WTC11 (cell line): ENCODE data around the gene WDR33. TPM values are rescaled to one million over a fixed set of nuclear protein-coding genes. Genes with fewer than 3 reads are reported as not detected.
A peak's percentile ranks its signal among the peaks of the same experiment; 100 is the strongest.

Experiments
- ATAC-seq: fragments of 200-7000 bp; cut with Tn5 transposase; 2 replicates; pipeline ENCODE4 v1.10.0; 2021; ENCODE audit warnings: mild to moderate bottlenecking, moderate library complexity
- CTCF ChIA-PET: fragments of 300-600 bp; sonication (Branson Sonifier 250); formaldehyde crosslinking; loops from one replicate; lab custom pipeline; 2021; ENCODE audit warnings: antibody characterized with exemption; lab: Charles Lee
- POLR2A ChIA-PET: fragments of 350-600 bp; sonication (Branson Sonifier 250); formaldehyde crosslinking; loops from one replicate; lab custom pipeline; 2021; ENCODE audit warnings: antibody characterized with exemption; lab: Charles Lee
- DNase-seq: peaks from one replicate; pipeline ENCODE4 v3.0.0; 2021; ENCODE audit warnings: low spot score
- H3K27ac Mint-ChIP-seq: 2 replicates; pipeline ENCODE4 v1.8.0; 2021; ENCODE audit warnings: mixed read lengths
- H3K27me3 Mint-ChIP-seq: 2 replicates; pipeline ENCODE4 v1.8.0; 2021; ENCODE audit warnings: low read depth, mild to moderate bottlenecking, moderate library complexity, mixed read lengths
- H3K36me3 Mint-ChIP-seq: 2 replicates; pipeline ENCODE4 v1.8.0; 2021; ENCODE audit warnings: mixed read lengths
- H3K4me1 Mint-ChIP-seq: 2 replicates; pipeline ENCODE4 v1.8.0; 2022; ENCODE audit warnings: mixed read lengths
- H3K4me3 Mint-ChIP-seq: 2 replicates; pipeline ENCODE4 v1.8.0; 2021; ENCODE audit warnings: mild to moderate bottlenecking, moderate library complexity, mixed read lengths
- H3K9me3 Mint-ChIP-seq: 2 replicates; pipeline ENCODE4 v1.8.0; 2021; ENCODE audit warnings: mixed read lengths
- ATF1 ChIP-seq: sonication (generic); formaldehyde crosslinking; IDR thresholded peaks from 2 replicates; pipeline ENCODE4 v1.8.1; 2023; ENCODE audit warnings: mild to moderate bottlenecking, moderate library complexity, missing genetic modification reagents
- CBFB ChIP-seq: sonication (generic); formaldehyde crosslinking; IDR thresholded peaks from 2 replicates; pipeline ENCODE4 v1.8.1; 2022; ENCODE audit warnings: mild to moderate bottlenecking, low read depth, missing genetic modification reagents
- EMX1 ChIP-seq: fragments of 250-450 bp; sonication (Bioruptor Pico); IDR thresholded peaks from 2 replicates; pipeline ENCODE4 v1.8.0; 2021; ENCODE audit warnings: mild to moderate bottlenecking
- GABPB1 ChIP-seq: sonication (generic); formaldehyde crosslinking; IDR thresholded peaks from 2 replicates; pipeline ENCODE4 v1.8.1; 2023; ENCODE audit warnings: mild to moderate bottlenecking, missing genetic modification reagents
- GRHL2 ChIP-seq: fragments of 250-450 bp; sonication (Bioruptor Pico); IDR thresholded peaks from 2 replicates; pipeline ENCODE4 v1.8.0; 2022; ENCODE audit warnings: mild to moderate bottlenecking, moderate library complexity; ENCODE audit not compliant: insufficient replicate concordance, severe bottlenecking
- GTF2I ChIP-seq: fragments of 250-450 bp; sonication (Bioruptor Pico); conservative IDR thresholded peaks from 2 replicates; pipeline ENCODE4 v1.4.0; 2021; ENCODE audit warnings: mild to moderate bottlenecking
- KAT7 ChIP-seq: sonication (generic); formaldehyde crosslinking; IDR thresholded peaks from 2 replicates; pipeline ENCODE4 v1.8.1; 2023; ENCODE audit warnings: missing genetic modification reagents, mild to moderate bottlenecking, borderline replicate concordance
- NR3C1 ChIP-seq: sonication (generic); formaldehyde crosslinking; conservative IDR thresholded peaks from 2 replicates; pipeline ENCODE4 v1.8.1; 2023; ENCODE audit warnings: low read depth, mild to moderate bottlenecking, missing genetic modification reagents
- OVOL2 ChIP-seq: fragments of 250-450 bp; sonication (Bioruptor Pico); IDR thresholded peaks from 2 replicates; pipeline ENCODE4 v1.9.0; 2021; ENCODE audit warnings: mild to moderate bottlenecking, borderline replicate concordance
- SOX15 ChIP-seq: fragments of 250-450 bp; sonication (Bioruptor Pico); IDR thresholded peaks from 2 replicates; pipeline ENCODE4 v1.9.0; 2021; ENCODE audit warnings: mild to moderate bottlenecking
- SP1 ChIP-seq: sonication (generic); formaldehyde crosslinking; conservative IDR thresholded peaks from 2 replicates; pipeline ENCODE4 v1.8.1; 2022; ENCODE audit warnings: missing genetic modification reagents
- TEAD4 ChIP-seq: sonication (generic); formaldehyde crosslinking; IDR thresholded peaks from 2 replicates; pipeline ENCODE4 v1.8.0; 2022; ENCODE audit warnings: mild to moderate bottlenecking, missing genetic modification reagents
- TP53 ChIP-seq: sonication (generic); formaldehyde crosslinking; IDR thresholded peaks from 2 replicates; pipeline ENCODE4 v1.8.1; 2023; ENCODE audit warnings: mild to moderate bottlenecking, missing genetic modification reagents
- ZBTB21 ChIP-seq: sonication (generic); formaldehyde crosslinking; IDR thresholded peaks from 2 replicates; pipeline ENCODE4 v1.8.1; 2023; ENCODE audit warnings: mild to moderate bottlenecking, missing genetic modification reagents, borderline replicate concordance
- ZNF232 ChIP-seq: sonication (generic); formaldehyde crosslinking; IDR thresholded peaks from 2 replicates; pipeline ENCODE4 v1.8.0; 2022; ENCODE audit warnings: mild to moderate bottlenecking, missing genetic modification reagents
- ZNF671 ChIP-seq: fragments of 250-450 bp; sonication (Bioruptor Pico); IDR thresholded peaks from 2 replicates; pipeline ENCODE4 v1.8.0; 2021; ENCODE audit warnings: mild to moderate bottlenecking
- total RNA-seq: library from RNA; stranded (reverse); gene quantifications from 3 replicates; pipeline ENCODE4 v1.2.3, GENCODE V29; 2021
- TF ChIP-seq, protein P1 (sequence below): fragments of 250-450 bp; sonication (Bioruptor Pico); IDR thresholded peaks from 2 replicates; pipeline ENCODE4 v1.9.0; 2021; ENCODE audit warnings: mild to moderate bottlenecking
- TF ChIP-seq, protein P2 (sequence below): sonication (generic); formaldehyde crosslinking; IDR thresholded peaks from 2 replicates; pipeline ENCODE4 v1.8.1; 2022; ENCODE audit warnings: mild to moderate bottlenecking, moderate library complexity, missing genetic modification reagents
- TF ChIP-seq, protein P3 (sequence below): sonication (generic); formaldehyde crosslinking; IDR thresholded peaks from 2 replicates; pipeline ENCODE4 v1.8.0; 2023; ENCODE audit warnings: missing genetic modification reagents
- TF ChIP-seq, protein P4 (sequence below): sonication (generic); formaldehyde crosslinking; IDR thresholded peaks from 2 replicates; pipeline ENCODE4 v1.8.0; 2022; ENCODE audit warnings: mild to moderate bottlenecking, missing genetic modification reagents
- TF ChIP-seq, protein P5 (sequence below): sonication (generic); formaldehyde crosslinking; IDR thresholded peaks from 2 replicates; pipeline ENCODE4 v1.8.1; 2022; ENCODE audit warnings: low read depth, mild to moderate bottlenecking, moderate library complexity, missing genetic modification reagents, borderline replicate concordance
- TF ChIP-seq, protein P6 (sequence below): sonication (generic); formaldehyde crosslinking; IDR thresholded peaks from 2 replicates; pipeline ENCODE4 v1.8.1; 2023; ENCODE audit warnings: mild to moderate bottlenecking, missing genetic modification reagents
- TF ChIP-seq, protein P7 (sequence below): sonication (generic); formaldehyde crosslinking; conservative IDR thresholded peaks from 2 replicates; pipeline ENCODE4 v1.8.1; 2022; ENCODE audit warnings: mild to moderate bottlenecking, missing genetic modification reagents
- TF ChIP-seq, protein P8 (sequence below): sonication (generic); formaldehyde crosslinking; IDR thresholded peaks from 2 replicates; pipeline ENCODE4 v1.8.0; 2022; ENCODE audit warnings: mild to moderate bottlenecking, missing genetic modification reagents
- TF ChIP-seq, protein P9 (sequence below): sonication (generic); formaldehyde crosslinking; IDR thresholded peaks from 2 replicates; pipeline ENCODE4 v1.8.1; 2023; ENCODE audit warnings: mild to moderate bottlenecking, moderate library complexity, missing genetic modification reagents

The WDR33 gene
- total RNA-seq, 1 experiment from 2014 or later = 67.1 TPM

DNA sequence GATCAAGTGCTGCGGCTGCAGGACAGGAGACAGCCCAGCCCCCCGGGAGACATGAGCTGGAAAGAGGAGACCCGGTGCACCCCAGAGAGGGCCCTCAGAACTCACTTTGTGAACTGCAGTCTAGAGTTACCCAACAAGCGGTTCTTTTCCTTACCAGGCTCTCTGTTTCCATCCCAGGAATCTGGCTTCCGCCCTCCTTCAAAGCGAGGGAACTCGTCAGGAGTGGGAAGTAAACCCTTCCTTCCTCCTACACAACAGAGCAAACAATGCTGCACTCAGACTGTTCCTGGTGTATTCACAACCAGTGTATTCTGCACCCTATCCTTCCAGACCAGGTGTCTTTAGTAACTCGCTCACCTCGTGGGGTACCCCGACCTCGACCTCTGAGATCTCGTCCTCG lies 101.6 kb downstream of the WDR33 start:
- POLR2A ChIA-PET = no interaction called here
- no peak overlapping the region for H3K27ac Mint-ChIP-seq
- H3K4me1 Mint-ChIP-seq = no peaks in the 10 kb centered on the region
- no peaks in the 10 kb centered on the region for H3K9me3 Mint-ChIP-seq
- no peak overlapping the region for H3K4me3 Mint-ChIP-seq
- no peaks in the 10 kb centered on the region for H3K27me3 Mint-ChIP-seq
- no peak for ATAC-seq
- TF ChIP-seq ATF1 (CRISPR knock-in tag) (no peak), GABPB1 (CRISPR knock-in tag) (no peak), NR3C1 (CRISPR knock-in tag) (no peak), GRHL2 (CRISPR knock-in tag) (no peak), OVOL2 (no peak), EMX1 (CRISPR knock-in tag) (no peak), ZNF232 (CRISPR knock-in tag) (no peak), TP53 (CRISPR knock-in tag) (no peak), ZNF671 (CRISPR knock-in tag) (no peak), GTF2I (CRISPR knock-in tag) (no peak), SP1 (CRISPR knock-in tag) (no peak), KAT7 (CRISPR knock-in tag) (no peak), ZBTB21 (CRISPR knock-in tag) (no peak)
- TF ChIP-seq, protein P1, sequence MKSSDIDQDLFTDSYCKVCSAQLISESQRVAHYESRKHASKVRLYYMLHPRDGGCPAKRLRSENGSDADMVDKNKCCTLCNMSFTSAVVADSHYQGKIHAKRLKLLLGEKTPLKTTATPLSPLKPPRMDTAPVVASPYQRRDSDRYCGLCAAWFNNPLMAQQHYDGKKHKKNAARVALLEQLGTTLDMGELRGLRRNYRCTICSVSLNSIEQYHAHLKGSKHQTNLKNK (CRISPR knock-in tag) = no peak
- TF ChIP-seq, protein P2, sequence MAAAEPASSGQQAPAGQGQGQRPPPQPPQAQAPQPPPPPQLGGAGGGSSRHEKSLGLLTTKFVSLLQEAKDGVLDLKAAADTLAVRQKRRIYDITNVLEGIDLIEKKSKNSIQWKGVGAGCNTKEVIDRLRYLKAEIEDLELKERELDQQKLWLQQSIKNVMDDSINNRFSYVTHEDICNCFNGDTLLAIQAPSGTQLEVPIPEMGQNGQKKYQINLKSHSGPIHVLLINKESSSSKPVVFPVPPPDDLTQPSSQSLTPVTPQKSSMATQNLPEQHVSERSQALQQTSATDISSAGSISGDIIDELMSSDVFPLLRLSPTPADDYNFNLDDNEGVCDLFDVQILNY (CRISPR knock-in tag) = no peak
- TF ChIP-seq, protein P3, sequence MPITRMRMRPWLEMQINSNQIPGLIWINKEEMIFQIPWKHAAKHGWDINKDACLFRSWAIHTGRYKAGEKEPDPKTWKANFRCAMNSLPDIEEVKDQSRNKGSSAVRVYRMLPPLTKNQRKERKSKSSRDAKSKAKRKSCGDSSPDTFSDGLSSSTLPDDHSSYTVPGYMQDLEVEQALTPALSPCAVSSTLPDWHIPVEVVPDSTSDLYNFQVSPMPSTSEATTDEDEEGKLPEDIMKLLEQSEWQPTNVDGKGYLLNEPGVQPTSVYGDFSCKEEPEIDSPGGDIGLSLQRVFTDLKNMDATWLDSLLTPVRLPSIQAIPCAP (CRISPR knock-in tag) = no peak
- TF ChIP-seq, all 79 proteins: peak for 0
- peaks cover 56% of the 10 kb centered on the region for H3K36me3 Mint-ChIP-seq
- CTCF ChIA-PET = no interaction called here
- DNase-seq = no peak

DNA sequence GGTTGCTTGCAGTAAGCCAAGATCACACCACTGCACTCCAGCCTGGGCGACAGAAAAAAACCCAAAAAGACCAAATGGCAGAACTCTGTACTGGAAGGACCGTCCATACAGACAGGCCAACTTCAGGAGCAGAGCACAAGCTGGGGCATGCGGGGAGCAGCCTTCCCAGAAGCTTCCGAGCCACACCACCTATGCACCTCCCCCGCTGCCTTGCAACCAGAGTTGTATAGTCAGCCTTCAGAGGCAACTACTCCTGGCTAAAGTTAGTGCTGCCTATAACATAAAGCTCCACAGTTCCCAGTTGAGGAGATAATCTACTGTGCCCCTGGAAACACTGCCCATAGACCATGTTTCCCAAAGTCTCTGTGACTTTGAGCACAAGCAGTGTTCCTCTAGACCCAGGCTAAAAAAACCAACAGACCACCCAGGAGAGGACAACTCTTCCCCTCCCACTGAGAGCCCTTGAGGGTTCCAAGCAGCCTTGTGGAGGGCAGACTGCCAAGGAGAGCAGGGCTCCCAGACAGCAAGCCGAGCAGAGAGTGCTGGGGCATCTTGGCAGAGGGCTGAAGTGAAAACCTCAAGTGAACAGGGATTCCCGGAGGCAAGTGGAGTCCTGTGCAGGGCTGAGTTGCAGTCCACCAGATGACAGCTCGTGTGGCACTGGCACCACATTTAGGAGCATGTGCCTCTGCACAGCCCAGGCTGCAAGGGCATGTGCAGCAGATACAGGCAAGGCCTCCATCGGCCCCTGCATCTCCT lies 102.9 kb downstream of the WDR33 start:
- peaks cover 57% of the 10 kb centered on the region for H3K36me3 Mint-ChIP-seq
- peak overlapping the region; percentile 32; the same call in 1 of the 2 replicates for H3K27ac Mint-ChIP-seq
- no peak for DNase-seq
- ChIA-PET CTCF (interaction anchor here (1.4 kb wide), 1 partner anchor 12 kb away, joined by 5 read pairs; no protein-coding TSS in a partner anchor), POLR2A (no interaction called here)
- TF ChIP-seq, protein P4, sequence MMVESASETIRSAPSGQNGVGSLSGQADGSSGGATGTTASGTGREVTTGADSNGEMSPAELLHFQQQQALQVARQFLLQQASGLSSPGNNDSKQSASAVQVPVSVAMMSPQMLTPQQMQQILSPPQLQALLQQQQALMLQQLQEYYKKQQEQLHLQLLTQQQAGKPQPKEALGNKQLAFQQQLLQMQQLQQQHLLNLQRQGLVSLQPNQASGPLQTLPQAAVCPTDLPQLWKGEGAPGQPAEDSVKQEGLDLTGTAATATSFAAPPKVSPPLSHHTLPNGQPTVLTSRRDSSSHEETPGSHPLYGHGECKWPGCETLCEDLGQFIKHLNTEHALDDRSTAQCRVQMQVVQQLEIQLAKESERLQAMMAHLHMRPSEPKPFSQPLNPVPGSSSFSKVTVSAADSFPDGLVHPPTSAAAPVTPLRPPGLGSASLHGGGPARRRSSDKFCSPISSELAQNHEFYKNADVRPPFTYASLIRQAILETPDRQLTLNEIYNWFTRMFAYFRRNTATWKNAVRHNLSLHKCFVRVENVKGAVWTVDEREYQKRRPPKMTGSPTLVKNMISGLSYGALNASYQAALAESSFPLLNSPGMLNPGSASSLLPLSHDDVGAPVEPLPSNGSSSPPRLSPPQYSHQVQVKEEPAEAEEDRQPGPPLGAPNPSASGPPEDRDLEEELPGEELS = no peak
- TF ChIP-seq CBFB (CRISPR knock-in tag) = no peak
- TF ChIP-seq, protein P5, sequence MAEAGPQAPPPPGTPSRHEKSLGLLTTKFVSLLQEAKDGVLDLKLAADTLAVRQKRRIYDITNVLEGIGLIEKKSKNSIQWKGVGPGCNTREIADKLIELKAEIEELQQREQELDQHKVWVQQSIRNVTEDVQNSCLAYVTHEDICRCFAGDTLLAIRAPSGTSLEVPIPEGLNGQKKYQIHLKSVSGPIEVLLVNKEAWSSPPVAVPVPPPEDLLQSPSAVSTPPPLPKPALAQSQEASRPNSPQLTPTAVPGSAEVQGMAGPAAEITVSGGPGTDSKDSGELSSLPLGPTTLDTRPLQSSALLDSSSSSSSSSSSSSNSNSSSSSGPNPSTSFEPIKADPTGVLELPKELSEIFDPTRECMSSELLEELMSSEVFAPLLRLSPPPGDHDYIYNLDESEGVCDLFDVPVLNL (CRISPR knock-in tag) = no peak
- no peak for TF ChIP-seq EMX1 (CRISPR knock-in tag)
- TF ChIP-seq, protein P6, sequence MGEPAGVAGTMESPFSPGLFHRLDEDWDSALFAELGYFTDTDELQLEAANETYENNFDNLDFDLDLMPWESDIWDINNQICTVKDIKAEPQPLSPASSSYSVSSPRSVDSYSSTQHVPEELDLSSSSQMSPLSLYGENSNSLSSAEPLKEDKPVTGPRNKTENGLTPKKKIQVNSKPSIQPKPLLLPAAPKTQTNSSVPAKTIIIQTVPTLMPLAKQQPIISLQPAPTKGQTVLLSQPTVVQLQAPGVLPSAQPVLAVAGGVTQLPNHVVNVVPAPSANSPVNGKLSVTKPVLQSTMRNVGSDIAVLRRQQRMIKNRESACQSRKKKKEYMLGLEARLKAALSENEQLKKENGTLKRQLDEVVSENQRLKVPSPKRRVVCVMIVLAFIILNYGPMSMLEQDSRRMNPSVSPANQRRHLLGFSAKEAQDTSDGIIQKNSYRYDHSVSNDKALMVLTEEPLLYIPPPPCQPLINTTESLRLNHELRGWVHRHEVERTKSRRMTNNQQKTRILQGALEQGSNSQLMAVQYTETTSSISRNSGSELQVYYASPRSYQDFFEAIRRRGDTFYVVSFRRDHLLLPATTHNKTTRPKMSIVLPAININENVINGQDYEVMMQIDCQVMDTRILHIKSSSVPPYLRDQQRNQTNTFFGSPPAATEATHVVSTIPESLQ (CRISPR knock-in tag) = no peak
- TF ChIP-seq, protein P7, sequence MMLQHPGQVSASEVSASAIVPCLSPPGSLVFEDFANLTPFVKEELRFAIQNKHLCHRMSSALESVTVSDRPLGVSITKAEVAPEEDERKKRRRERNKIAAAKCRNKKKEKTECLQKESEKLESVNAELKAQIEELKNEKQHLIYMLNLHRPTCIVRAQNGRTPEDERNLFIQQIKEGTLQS (CRISPR knock-in tag) = no peak
- no peak for TF ChIP-seq SOX15
- TF ChIP-seq, protein P8, sequence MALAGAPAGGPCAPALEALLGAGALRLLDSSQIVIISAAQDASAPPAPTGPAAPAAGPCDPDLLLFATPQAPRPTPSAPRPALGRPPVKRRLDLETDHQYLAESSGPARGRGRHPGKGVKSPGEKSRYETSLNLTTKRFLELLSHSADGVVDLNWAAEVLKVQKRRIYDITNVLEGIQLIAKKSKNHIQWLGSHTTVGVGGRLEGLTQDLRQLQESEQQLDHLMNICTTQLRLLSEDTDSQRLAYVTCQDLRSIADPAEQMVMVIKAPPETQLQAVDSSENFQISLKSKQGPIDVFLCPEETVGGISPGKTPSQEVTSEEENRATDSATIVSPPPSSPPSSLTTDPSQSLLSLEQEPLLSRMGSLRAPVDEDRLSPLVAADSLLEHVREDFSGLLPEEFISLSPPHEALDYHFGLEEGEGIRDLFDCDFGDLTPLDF (CRISPR knock-in tag) = no peak
- no peak for TF ChIP-seq TEAD4 (CRISPR knock-in tag)
- TF ChIP-seq, protein P9, sequence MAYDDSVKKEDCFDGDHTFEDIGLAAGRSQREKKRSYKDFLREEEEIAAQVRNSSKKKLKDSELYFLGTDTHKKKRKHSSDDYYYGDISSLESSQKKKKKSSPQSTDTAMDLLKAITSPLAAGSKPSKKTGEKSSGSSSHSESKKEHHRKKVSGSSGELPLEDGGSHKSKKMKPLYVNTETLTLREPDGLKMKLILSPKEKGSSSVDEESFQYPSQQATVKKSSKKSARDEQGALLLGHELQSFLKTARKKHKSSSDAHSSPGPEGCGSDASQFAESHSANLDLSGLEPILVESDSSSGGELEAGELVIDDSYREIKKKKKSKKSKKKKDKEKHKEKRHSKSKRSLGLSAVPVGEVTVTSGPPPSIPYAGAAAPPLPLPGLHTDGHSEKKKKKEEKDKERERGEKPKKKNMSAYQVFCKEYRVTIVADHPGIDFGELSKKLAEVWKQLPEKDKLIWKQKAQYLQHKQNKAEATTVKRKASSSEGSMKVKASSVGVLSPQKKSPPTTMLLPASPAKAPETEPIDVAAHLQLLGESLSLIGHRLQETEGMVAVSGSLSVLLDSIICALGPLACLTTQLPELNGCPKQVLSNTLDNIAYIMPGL (CRISPR knock-in tag) = no peak
- H3K4me3 Mint-ChIP-seq = no peak overlapping the region
- no peak for ATAC-seq
- H3K4me1 Mint-ChIP-seq = peaks cover 5% of the 10 kb centered on the region; the same call in 1 of the 2 replicates
- H3K27me3 Mint-ChIP-seq = no peaks in the 10 kb centered on the region
- H3K9me3 Mint-ChIP-seq = no peaks in the 10 kb centered on the region
